ENCODE measurements around the gene APBA2. TPM values are rescaled to one million over a fixed set of nuclear protein-coding genes. Genes with fewer than 3 reads are reported as not detected.

Gene APBA2
- total RNA-seq, 4 donors from 2014 or later, result 7.7 to 14.4 (median 11.6) TPM

GRCh38 chr15:29135309-29135657 lies 249.5 kb downstream of the APBA2 start:
- TF ChIP-seq POLR2A (IDR thresholded peaks at IDR 0.05) (no peak), CTCF (IDR thresholded peaks at IDR 0.05) (no peak)
- intact Hi-C loops (cut with DNase I), result no loop called here
- Histone ChIP-seq H3K36me3 (no peaks in the 10 kb centered on the region), H3K4me3 (replicated peaks in 1 of 3) (no peak overlapping the region), H3K27ac (no peak overlapping the region), H3K9me3 (no peaks in the 10 kb centered on the region), H3K27me3 (no peaks in the 10 kb centered on the region), H3K4me1 (no peaks in the 10 kb centered on the region)
- WGBS, 2 donors, result 71 to 88% methylated on average over 6 of the region's 6 CpGs
- no peak for DNase-seq

GRCh38 chr15:29135702-29136646 lies 250.2 kb downstream of the APBA2 start:
- Histone ChIP-seq H3K9me3 (no peaks in the 10 kb centered on the region), H3K27me3 (no peaks in the 10 kb centered on the region), H3K36me3 (no peaks in the 10 kb centered on the region), H3K27ac (no peak overlapping the region), H3K4me1 (no peaks in the 10 kb centered on the region), H3K4me3 (replicated peaks in 1 of 3) (no peak overlapping the region)
- intact Hi-C loops (cut with DNase I), result no loop called here
- WGBS, 2 donors, result 92% methylated on average over 19 to 25 of the region's 31 CpGs
- no peak for TF ChIP-seq POLR2A (IDR thresholded peaks at IDR 0.05)
- TF ChIP-seq CTCF (IDR thresholded peaks at IDR 0.05), result no peak
- DNase-seq, result no peak

GRCh38 chr15:29138260-29138659 lies 252.5 kb downstream of the APBA2 start:
- no peak overlapping the region for H3K4me3 ChIP-seq (replicated peaks in 1 of 3)
- no peaks in the 10 kb centered on the region for H3K9me3 ChIP-seq
- intact Hi-C loops (cut with DNase I), result no loop called here
- no peak for DNase-seq
- H3K4me1 ChIP-seq, result no peaks in the 10 kb centered on the region
- TF ChIP-seq POLR2A (IDR thresholded peaks at IDR 0.05) (no peak), CTCF (IDR thresholded peaks at IDR 0.05) (no peak)
- H3K36me3 ChIP-seq, result no peaks in the 10 kb centered on the region
- no peaks in the 10 kb centered on the region for H3K27me3 ChIP-seq
- H3K27ac ChIP-seq, result no peak overlapping the region
- 96 to 98% methylated on average over 6 of the region's 6 CpGs for WGBS, 2 donors

GRCh38 chr15:29139072-29139471 lies 253.3 kb downstream of the APBA2 start:
- Histone ChIP-seq H3K4me3 (replicated peaks in 1 of 3) (no peak overlapping the region), H3K36me3 (no peaks in the 10 kb centered on the region), H3K27me3 (no peaks in the 10 kb centered on the region), H3K9me3 (no peaks in the 10 kb centered on the region), H3K27ac (no peak overlapping the region), H3K4me1 (no peaks in the 10 kb centered on the region)
- DNase-seq, result no peak
- TF ChIP-seq POLR2A (IDR thresholded peaks at IDR 0.05) (no peak), CTCF (IDR thresholded peaks at IDR 0.05) (no peak)
- intact Hi-C loops (cut with DNase I), result no loop called here
- WGBS, 2 donors, result 91 to 95% methylated on average over 19 of the region's 19 CpGs
